Stomach (tissue), 9 donors: ENCODE data around the gene ASTN2. TPM values are rescaled to one million over a fixed set of nuclear protein-coding genes. Genes with fewer than 3 reads are reported as not detected.

Source experiments
- DNase-seq, 2 donors: peaks; one replicate each; pipeline versions ENCODE4 v3.0.0 to v3.0.0-alpha.2; 2013 to 2019
- H3K27ac ChIP-seq, 5 donors: fragments of 200-600 bp in 4 of 5; sonication (generic) in 4 of 5; one replicate each; pipeline ENCODE4 v1.5.1; 2013 to 2019; ENCODE audit warnings: mild to moderate bottlenecking in 1 of 5, moderate library complexity in 1 of 5
- H3K27me3 ChIP-seq, 3 donors: fragments of 200-600 bp; sonication (generic); one replicate each; pipeline ENCODE4 v1.5.1; 2017 to 2019; ENCODE audit warnings: mixed run types in 1 of 3
- H3K36me3 ChIP-seq, 4 donors: fragments of 200-600 bp; sonication (generic); 1 replicate in 3 of 4; 2 replicates in 1 of 4; pipeline ENCODE4 v1.5.1; 2016 to 2019
- H3K4me1 ChIP-seq, 4 donors: fragments of 200-600 bp; sonication (generic); one replicate each; pipeline ENCODE4 v1.5.1; 2016 to 2019
- H3K4me3 ChIP-seq, 4 donors: fragments of 200-600 bp; sonication (generic) in 3 of 4; one replicate each; pipeline ENCODE4 v1.5.1; 2016 to 2019; ENCODE audit warnings: mild to moderate bottlenecking in 1 of 4
- H3K9me3 ChIP-seq, 4 donors: fragments of 200-600 bp; sonication (generic); one replicate each; pipeline ENCODE4 v1.5.1; 2016 to 2019
- CTCF ChIP-seq, 7 experiments: fragments of 450-650 bp in 4 of 7; fragments of 200-600 bp in 3 of 7; sonication (generic) in 3 of 7; IDR thresholded peaks; one replicate each; pipeline ENCODE4 v1.5.1; 2016 to 2019; ENCODE audit warnings: antibody characterized with exemption in 7 of 7, control low read depth in 2 of 7, mild to moderate bottlenecking in 1 of 7
- EP300 ChIP-seq: sonication (generic); formaldehyde crosslinking; IDR thresholded peaks from one replicate; pipeline ENCODE4 v1.6.1; 2017; ENCODE audit warnings: antibody characterized with exemption
- POLR2A ChIP-seq, 4 donors: fragments of 450-650 bp; IDR thresholded peaks; one replicate each; pipeline ENCODE4 v1.6.1; 2016; ENCODE audit warnings: antibody characterized with exemption in 4 of 4, control low read depth in 2 of 4, mild to moderate bottlenecking in 1 of 4, moderate library complexity in 1 of 4
- POLR2AphosphoS5 ChIP-seq, 3 donors: sonication (generic); formaldehyde crosslinking; IDR thresholded peaks; one replicate each; pipeline ENCODE4 v1.6.1; 2016; ENCODE audit warnings: antibody characterized with exemption in 3 of 3
- WGBS, 5 donors: extraction: QIAGEN DNeasy Blood & Tissue Kit in 3 of 5; methylation state at CpG; one replicate each; pipeline versions ENCODE4 v1.1.5 to v1.1.7; 2013 to 2018; 5-methylcytosine and 5-hydroxymethylcytosine counted together
- intact Hi-C: fragments of 100-400 bp; cut with DNase I; formaldehyde crosslinking; loops from one replicate; pipeline ENCODE4 v1.15.1; 2023; ENCODE audit warnings: low total_unique reads
- polyA plus RNA-seq, 3 donors: library from polyadenylated mRNA; stranded (reverse); fragments of 200-250 nt; gene quantifications; one replicate each; pipeline ENCODE4 v1.2.3, GENCODE V29; 2013
- total RNA-seq, 5 donors: library from RNA; depleted of rRNA; stranded (reverse); fragments of >200 nt; gene quantifications; one replicate each; pipeline versions ENCODE4 v1.1.0 to v1.2.3, GENCODE V29; 2014 to 2016
- donor health status: healthy with polysubstance abuse.
- donor health status: Bipolar disorder and iron deficiency.
- donor health status: healthy.

The ASTN2 gene
- total and polyA plus RNA-seq, 8 donors, result 2.1 to 22.3 (median 4.2) TPM; not detected in 1

GRCh38 chr9:117430813-117431212, 16.0 kb upstream of the ASTN2 start:
- no peak for DNase-seq
- peaks cover 0 to 4% (median 0%) of the 10 kb centered on the region in 3 donors for H3K27me3 ChIP-seq

GRCh38 chr9:117427357-117427913, 12.6 kb upstream of the ASTN2 start:
- Histone ChIP-seq H3K27me3 (peaks cover 0 to 14% (median 0%) of the 10 kb centered on the region in 3 donors), H3K36me3 (no peaks in the 10 kb centered on the region), H3K4me3 (no peak overlapping the region), H3K27ac (no peak overlapping the region), H3K4me1 (no peaks in the 10 kb centered on the region), H3K9me3 (no peaks in the 10 kb centered on the region)
- TF ChIP-seq CTCF (IDR thresholded peaks at IDR 0.05) (no peak), POLR2A (IDR thresholded peaks at IDR 0.05) (no peak), POLR2AphosphoS5 (IDR thresholded peaks at IDR 0.05) (no peak), EP300 (no peak)
- DNase-seq, result no peak
- 72 to 84% (median 81%) methylated on average over 3 of the region's 3 CpGs for WGBS, 5 donors
- intact Hi-C loops, result no loop called here

More at GRCh38 chr9:117430813-117431212, 16.0 kb upstream of the ASTN2 start:
- H3K36me3 ChIP-seq, result no peaks in the 10 kb centered on the region
- no peak overlapping the region for H3K27ac ChIP-seq
- WGBS, 5 donors, result 93 to 94% (median 94%) methylated on average over 2 of the region's 2 CpGs
- TF ChIP-seq POLR2A (IDR thresholded peaks at IDR 0.05) (no peak), POLR2AphosphoS5 (IDR thresholded peaks at IDR 0.05) (no peak), EP300 (no peak), CTCF (IDR thresholded peaks at IDR 0.05) (no peak)
- H3K9me3 ChIP-seq, result no peaks in the 10 kb centered on the region
- no peaks in the 10 kb centered on the region for H3K4me1 ChIP-seq
- no peak overlapping the region for H3K4me3 ChIP-seq
- intact Hi-C loops, result no loop called here

GRCh38 chr9:117425566-117425965, 10.7 kb upstream of the ASTN2 start:
- H3K36me3 ChIP-seq, result no peaks in the 10 kb centered on the region
- H3K27me3 ChIP-seq, result peaks cover 0 to 14% (median 0%) of the 10 kb centered on the region in 3 donors
- H3K4me3 ChIP-seq, result no peak overlapping the region
- TF ChIP-seq POLR2A (IDR thresholded peaks at IDR 0.05) (no peak), EP300 (no peak), CTCF (IDR thresholded peaks at IDR 0.05) (no peak), POLR2AphosphoS5 (IDR thresholded peaks at IDR 0.05) (no peak)
- intact Hi-C loops, result no loop called here
- no peak for DNase-seq
- no peak overlapping the region for H3K27ac ChIP-seq
- H3K9me3 ChIP-seq, result no peaks in the 10 kb centered on the region
- no peaks in the 10 kb centered on the region for H3K4me1 ChIP-seq
- 74 to 86% (median 75%) methylated on average over 3 of the region's 3 CpGs for WGBS, 5 donors

- H3K4me1 ChIP-seq, result no peaks in the 10 kb centered on the region
- H3K4me3 ChIP-seq, result no peak overlapping the region
- no peaks in the 10 kb centered on the region for H3K36me3 ChIP-seq
- H3K27me3 ChIP-seq, result peaks cover 0 to 27% (median 0%) of the 10 kb centered on the region in 3 donors
- no peaks in the 10 kb centered on the region for H3K9me3 ChIP-seq
- TF ChIP-seq POLR2AphosphoS5 (IDR thresholded peaks at IDR 0.05) (no peak), POLR2A (IDR thresholded peaks at IDR 0.05) (no peak), CTCF (IDR thresholded peaks at IDR 0.05) (no peak), EP300 (no peak)
- no peak overlapping the region for H3K27ac ChIP-seq
- WGBS, 5 donors, result 63 to 89% (median 76%) methylated on average over 1 of the region's 1 CpG
- intact Hi-C loops, result no loop called here
- DNase-seq, result no peak
Observed at GRCh38 chr9:117424291-117424690, 9.4 kb upstream of the ASTN2 start.
